ENCODE measurements around the gene NACC2.

DNA sequence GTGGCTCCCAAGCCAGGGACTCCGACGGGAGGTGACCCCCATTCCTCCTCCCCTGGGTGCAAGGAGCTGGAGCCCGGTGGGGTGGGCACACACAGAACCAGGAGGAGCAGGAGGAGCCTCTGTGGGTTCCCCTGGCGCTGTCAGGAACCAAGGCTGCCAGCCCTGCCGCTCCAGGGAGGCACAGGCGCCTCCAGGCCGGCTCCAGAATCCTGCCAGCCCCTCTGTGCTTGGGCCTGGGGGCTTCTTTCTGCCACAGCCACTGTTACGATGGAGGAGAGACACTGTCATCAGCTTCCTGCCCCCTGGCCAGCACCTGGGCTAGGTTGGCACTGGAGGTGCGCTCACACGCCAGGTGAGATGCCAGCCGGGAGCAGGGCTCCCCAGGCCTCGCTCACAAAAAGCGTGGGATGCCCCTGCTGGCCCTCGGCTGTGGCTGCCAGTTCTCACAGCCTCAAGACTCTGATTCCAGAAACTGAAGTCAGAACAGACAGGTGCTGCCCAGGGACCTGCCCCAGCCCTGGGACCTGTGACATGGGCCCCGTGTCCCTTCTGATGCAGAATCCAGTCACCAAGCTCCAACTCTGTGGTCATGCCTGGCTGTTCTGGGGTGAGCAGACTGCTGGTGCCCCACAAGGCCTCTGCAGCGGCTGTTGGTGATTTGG, 96.5 kb downstream of the NACC2 start:
- TF ChIP-seq POLR2A (IDR thresholded peaks at IDR 0.05), result no peak
- no peak for TF ChIP-seq CTCF (IDR thresholded peaks at IDR 0.05 in 8 of 11, conservative IDR thresholded peaks at IDR 0.05 in 3 of 11)
- TF ChIP-seq POLR2AphosphoS5 (IDR thresholded peaks at IDR 0.05), result no peak
